ENCODE results near the gene TACO1.

Gene TACO1

GRCh38 chr17:63600569-63601438, at the start of gene TACO1:
Gene TACO1 (plus strand): TSS chr17:63600895. CDS start chr17:63601084, 189 bp downstream.
- ATAC-seq: peak; percentile 97
- Mint-ChIP-seq H3K27ac (peak within 1 kb of the TSS; percentile 97 to 99), H3K4me1 (peaks cover 37% of the 10 kb centered on the region)

GRCh38 chr17:63552211-63552610, 48.5 kb upstream of the TACO1 start:
- ATAC-seq (no peak), DNase-seq (no peak)
- peaks cover 0 to 5% of the 10 kb centered on the region in 2 donors for H3K9me3 Mint-ChIP-seq
- H3K27ac Mint-ChIP-seq: no peak overlapping the region
- no peaks in the 10 kb centered on the region for H3K27me3 Mint-ChIP-seq
- H3K4me3 Mint-ChIP-seq: peak overlapping the region; percentile 97 to 98
- peaks cover 56% of the 10 kb centered on the region for H3K4me1 Mint-ChIP-seq

More at GRCh38 chr17:63600569-63601438, at the start of gene TACO1:
- H3K4me3 Mint-ChIP-seq: peak within 1 kb of the TSS; percentile 93 to 96
- H3K27me3 Mint-ChIP-seq: no peaks in the 10 kb centered on the region
- peak; percentile 77 to 82 for DNase-seq
- H3K9me3 Mint-ChIP-seq: no peaks in the 10 kb centered on the region

- peak overlapping the region in 1 of 2 donors; percentile 54 for H3K27ac Mint-ChIP-seq
- no peaks in the 10 kb centered on the region for H3K27me3 Mint-ChIP-seq
- no peak for ATAC-seq
- peaks cover 0 to 7% of the 10 kb centered on the region in 2 donors for H3K9me3 Mint-ChIP-seq
- H3K4me3 Mint-ChIP-seq: peak overlapping the region in 1 of 2 donors; percentile 48
- peaks cover 71% of the 10 kb centered on the region for H3K4me1 Mint-ChIP-seq
- DNase-seq: no peak
These were observed 45.1 kb upstream of the TACO1 start for GRCh38 chr17:63555500-63556156.

GRCh38 chr17:63557416-63557815, 43.3 kb upstream of the TACO1 start:
- no peak for DNase-seq

GRCh38 chr17:63558441-63558840, 42.3 kb upstream of the TACO1 start:
- DNase-seq: no peak
- no peak overlapping the region for H3K4me3 Mint-ChIP-seq
- H3K9me3 Mint-ChIP-seq: peaks cover 0 to 7% of the 10 kb centered on the region in 2 donors
- H3K4me1 Mint-ChIP-seq: peaks cover 70% of the 10 kb centered on the region
- no peaks in the 10 kb centered on the region for H3K27me3 Mint-ChIP-seq
- peak overlapping the region in 1 of 2 donors; percentile 54 for H3K27ac Mint-ChIP-seq
- ATAC-seq: no peak

More at GRCh38 chr17:63557416-63557815, 43.3 kb upstream of the TACO1 start:
- Mint-ChIP-seq H3K4me3 (no peak overlapping the region), H3K4me1 (peaks cover 76% of the 10 kb centered on the region), H3K27me3 (no peaks in the 10 kb centered on the region), H3K9me3 (peaks cover 0 to 7% of the 10 kb centered on the region in 2 donors), H3K27ac (no peak overlapping the region)
- no peak for ATAC-seq

- Mint-ChIP-seq H3K4me3 (no peak overlapping the region), H3K4me1 (peaks cover 48% of the 10 kb centered on the region), H3K27ac (no peak overlapping the region), H3K9me3 (peaks cover 0 to 6% of the 10 kb centered on the region in 2 donors), H3K27me3 (no peaks in the 10 kb centered on the region)
- no peak for ATAC-seq
- DNase-seq: no peak
These were observed 38.9 kb upstream of the TACO1 start for GRCh38 chr17:63561819-63562218.

- Mint-ChIP-seq H3K27ac (no peak overlapping the region), H3K27me3 (no peaks in the 10 kb centered on the region), H3K9me3 (no peaks in the 10 kb centered on the region), H3K4me1 (peaks cover 42% of the 10 kb centered on the region), H3K4me3 (no peak overlapping the region)
- no peak for ATAC-seq
- DNase-seq: no peak
These were observed 37.4 kb upstream of the TACO1 start for GRCh38 chr17:63563339-63563738.

GRCh38 chr17:63564562-63564961, 36.1 kb upstream of the TACO1 start:
- DNase-seq (no peak), ATAC-seq (no peak)
- peaks cover 44% of the 10 kb centered on the region for H3K4me1 Mint-ChIP-seq
- no peaks in the 10 kb centered on the region for H3K9me3 Mint-ChIP-seq
- H3K4me3 Mint-ChIP-seq: no peak overlapping the region
- peak overlapping the region in 1 of 2 donors; percentile 76 for H3K27ac Mint-ChIP-seq
- H3K27me3 Mint-ChIP-seq: no peaks in the 10 kb centered on the region

- H3K9me3 Mint-ChIP-seq: no peaks in the 10 kb centered on the region
- no peak for DNase-seq
- H3K27ac Mint-ChIP-seq: no peak overlapping the region
- H3K4me3 Mint-ChIP-seq: no peak overlapping the region
- ATAC-seq: no peak
- H3K4me1 Mint-ChIP-seq: peaks cover 31% of the 10 kb centered on the region
- no peaks in the 10 kb centered on the region for H3K27me3 Mint-ChIP-seq
These were observed 33.5 kb upstream of the TACO1 start for GRCh38 chr17:63567229-63567628.

- H3K27me3 Mint-ChIP-seq: no peaks in the 10 kb centered on the region
- H3K9me3 Mint-ChIP-seq: no peaks in the 10 kb centered on the region
- no peak overlapping the region for H3K27ac Mint-ChIP-seq
- ATAC-seq: no peak
- peaks cover 28% of the 10 kb centered on the region for H3K4me1 Mint-ChIP-seq
- DNase-seq: no peak
- H3K4me3 Mint-ChIP-seq: no peak overlapping the region
These were observed 32.1 kb upstream of the TACO1 start for GRCh38 chr17:63568563-63568962.

- no peaks in the 10 kb centered on the region for H3K9me3 Mint-ChIP-seq
- H3K4me3 Mint-ChIP-seq: no peak overlapping the region
- ATAC-seq (no peak), DNase-seq (no peak)
- H3K4me1 Mint-ChIP-seq: peaks cover 20% of the 10 kb centered on the region
- H3K27ac Mint-ChIP-seq: no peak overlapping the region
- no peaks in the 10 kb centered on the region for H3K27me3 Mint-ChIP-seq
These were observed 28.9 kb upstream of the TACO1 start for GRCh38 chr17:63571632-63572310.

GRCh38 chr17:63573634-63574033, 27.1 kb upstream of the TACO1 start:
- no peak overlapping the region for H3K4me3 Mint-ChIP-seq
- peaks cover 9% of the 10 kb centered on the region for H3K4me1 Mint-ChIP-seq
- no peak for DNase-seq
- H3K27ac Mint-ChIP-seq: peak overlapping the region in 1 of 2 donors; percentile 69
- ATAC-seq: no peak
- no peaks in the 10 kb centered on the region for H3K9me3 Mint-ChIP-seq
- H3K27me3 Mint-ChIP-seq: no peaks in the 10 kb centered on the region

GRCh38 chr17:63578027-63578768, 22.5 kb upstream of the TACO1 start:
- Mint-ChIP-seq H3K27me3 (no peaks in the 10 kb centered on the region), H3K27ac (no peak overlapping the region), H3K4me3 (no peak overlapping the region), H3K9me3 (no peaks in the 10 kb centered on the region), H3K4me1 (peaks cover 6% of the 10 kb centered on the region)
- DNase-seq (no peak), ATAC-seq (no peak)

- ATAC-seq (no peak), DNase-seq (no peak)
- Mint-ChIP-seq H3K27ac (no peak overlapping the region), H3K27me3 (no peaks in the 10 kb centered on the region), H3K4me1 (peaks cover 6% of the 10 kb centered on the region), H3K9me3 (no peaks in the 10 kb centered on the region), H3K4me3 (no peak overlapping the region)
These were observed 22.0 kb upstream of the TACO1 start for GRCh38 chr17:63578769-63579111.

- Mint-ChIP-seq H3K27me3 (no peaks in the 10 kb centered on the region), H3K4me3 (no peak overlapping the region), H3K9me3 (no peaks in the 10 kb centered on the region), H3K27ac (no peak overlapping the region), H3K4me1 (peaks cover 10% of the 10 kb centered on the region)
- ATAC-seq: no peak
- DNase-seq: no peak
These were observed 21.1 kb upstream of the TACO1 start for GRCh38 chr17:63579633-63580032.

Measured in stimulated activated naive CD8-positive, alpha-beta T cell treated with anti-CD3 and anti-CD28 coated beads, Interleukin-15, amount 100 ng/mL, for 72 hours (primary cell).